GM20000 (cell line): ENCODE data around the gene LEAP2.

Source experiments
- DNase-seq: peaks from one replicate; pipeline ENCODE4 v3.0.0; 2012; ENCODE audit warnings: low spot score
- TF ChIP-seq, protein P1 (sequence below): IDR thresholded peaks from 2 replicates; pipeline ENCODE4 v1.5.1; 2012; ENCODE audit warnings: mild to moderate bottlenecking, control low read depth; ENCODE audit errors: extremely low read depth, missing control alignments

The LEAP2 gene

GRCh38 chr5:132860742-132861141 is 12.7 kb upstream of the LEAP2 start:
- DNase-seq: no peak
- TF ChIP-seq, protein P1, sequence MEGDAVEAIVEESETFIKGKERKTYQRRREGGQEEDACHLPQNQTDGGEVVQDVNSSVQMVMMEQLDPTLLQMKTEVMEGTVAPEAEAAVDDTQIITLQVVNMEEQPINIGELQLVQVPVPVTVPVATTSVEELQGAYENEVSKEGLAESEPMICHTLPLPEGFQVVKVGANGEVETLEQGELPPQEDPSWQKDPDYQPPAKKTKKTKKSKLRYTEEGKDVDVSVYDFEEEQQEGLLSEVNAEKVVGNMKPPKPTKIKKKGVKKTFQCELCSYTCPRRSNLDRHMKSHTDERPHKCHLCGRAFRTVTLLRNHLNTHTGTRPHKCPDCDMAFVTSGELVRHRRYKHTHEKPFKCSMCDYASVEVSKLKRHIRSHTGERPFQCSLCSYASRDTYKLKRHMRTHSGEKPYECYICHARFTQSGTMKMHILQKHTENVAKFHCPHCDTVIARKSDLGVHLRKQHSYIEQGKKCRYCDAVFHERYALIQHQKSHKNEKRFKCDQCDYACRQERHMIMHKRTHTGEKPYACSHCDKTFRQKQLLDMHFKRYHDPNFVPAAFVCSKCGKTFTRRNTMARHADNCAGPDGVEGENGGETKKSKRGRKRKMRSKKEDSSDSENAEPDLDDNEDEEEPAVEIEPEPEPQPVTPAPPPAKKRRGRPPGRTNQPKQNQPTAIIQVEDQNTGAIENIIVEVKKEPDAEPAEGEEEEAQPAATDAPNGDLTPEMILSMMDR: no peak

- DNase-seq: no peak
- TF ChIP-seq, protein P1: no peak
These were observed 7.7 kb upstream of the LEAP2 start for GRCh38 chr5:132865668-132866341.

DNA sequence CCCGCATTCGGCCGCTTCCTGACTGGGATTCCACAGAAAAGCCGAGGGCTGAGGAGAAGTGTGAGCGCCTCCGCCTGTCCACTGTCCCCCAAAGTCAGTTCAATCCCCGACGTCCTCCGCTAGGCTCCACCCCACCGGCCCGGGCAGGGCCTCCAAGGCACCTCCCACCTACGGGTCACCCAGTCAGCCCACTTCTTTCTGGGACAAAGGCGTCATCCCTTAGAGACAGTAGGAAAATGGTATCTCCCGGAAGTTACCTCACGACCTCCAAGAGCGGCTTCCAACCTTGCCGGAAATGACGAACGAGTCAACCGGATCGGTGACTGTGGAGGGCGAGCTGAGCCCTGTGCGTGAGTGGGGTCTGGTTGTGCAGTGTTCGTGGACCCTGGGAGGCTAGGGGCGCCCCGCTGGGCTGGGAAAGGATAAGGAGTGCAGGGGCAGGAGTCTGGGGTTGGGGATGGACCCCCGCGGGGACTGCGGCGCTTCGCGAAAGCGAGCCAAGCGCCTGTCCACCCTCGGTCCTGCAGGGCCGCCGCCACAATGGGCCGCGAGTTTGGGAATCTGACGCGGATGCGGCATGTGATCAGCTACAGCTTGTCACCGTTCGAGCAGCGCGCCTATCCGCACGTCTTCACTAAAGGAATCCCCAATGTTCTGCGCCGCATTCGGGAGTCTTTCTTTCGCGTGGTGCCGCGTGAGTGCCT is 7.0 kb upstream of the LEAP2 start, which contains the start of the genes GDF9 and UQCRQ:
Gene GDF9 (minus strand): TSS at position 128 of the 704 bp plus-strand sequence. CDS start 1,936 bp downstream, outside the sequence.
Gene UQCRQ (plus strand): TSS at position 301 of the 704 bp plus-strand sequence. CDS start 240 bp downstream, at position 541.
- peak; percentile 95 for DNase-seq
- TF ChIP-seq, protein P1: no peak

DNA sequence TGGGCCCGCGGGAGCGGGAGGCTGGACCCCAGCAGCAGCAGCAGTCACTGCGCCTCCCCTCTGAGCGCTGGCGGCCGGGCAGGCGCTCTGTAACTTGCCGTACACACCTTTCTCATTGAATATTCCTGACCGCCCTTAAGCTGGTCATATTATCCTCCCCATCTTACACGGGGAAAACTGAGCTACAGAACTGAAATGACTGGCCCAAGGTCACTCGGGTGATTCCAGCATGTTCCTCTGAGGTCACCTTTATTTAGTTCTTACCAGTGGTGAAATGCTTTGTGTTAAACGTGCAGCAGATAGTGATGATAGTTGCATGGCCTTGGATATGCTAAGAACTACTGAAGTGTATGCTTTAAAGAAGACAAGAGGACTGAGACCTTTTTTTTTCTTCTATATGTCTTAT is 6.4 kb upstream of the LEAP2 start:
- TF ChIP-seq, protein P1: no peak

DNA sequence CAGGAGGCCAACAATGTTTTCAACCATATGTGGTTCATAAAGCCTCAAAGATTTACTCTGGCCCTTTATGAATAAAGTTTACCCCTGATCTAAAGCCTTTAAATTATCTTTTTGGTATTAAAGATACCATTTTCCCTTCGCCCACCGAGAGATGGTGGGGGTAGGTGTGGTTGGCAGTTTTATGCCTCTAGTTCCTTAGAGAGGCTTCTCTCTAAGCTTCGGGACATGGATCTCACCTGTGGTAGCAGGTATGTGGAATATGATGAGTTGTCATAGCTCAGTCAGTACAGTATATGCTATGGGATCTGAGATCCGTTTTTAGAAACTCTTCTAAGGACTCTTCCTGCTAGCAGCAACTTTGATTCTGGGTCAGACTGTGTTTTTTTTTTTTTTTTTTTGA is 4.7 kb upstream of the LEAP2 start:
- TF ChIP-seq, protein P1: no peak
- DNase-seq: no peak

More for the DNA sequence above, 6.4 kb upstream of the LEAP2 start:
- DNase-seq: no peak

DNA sequence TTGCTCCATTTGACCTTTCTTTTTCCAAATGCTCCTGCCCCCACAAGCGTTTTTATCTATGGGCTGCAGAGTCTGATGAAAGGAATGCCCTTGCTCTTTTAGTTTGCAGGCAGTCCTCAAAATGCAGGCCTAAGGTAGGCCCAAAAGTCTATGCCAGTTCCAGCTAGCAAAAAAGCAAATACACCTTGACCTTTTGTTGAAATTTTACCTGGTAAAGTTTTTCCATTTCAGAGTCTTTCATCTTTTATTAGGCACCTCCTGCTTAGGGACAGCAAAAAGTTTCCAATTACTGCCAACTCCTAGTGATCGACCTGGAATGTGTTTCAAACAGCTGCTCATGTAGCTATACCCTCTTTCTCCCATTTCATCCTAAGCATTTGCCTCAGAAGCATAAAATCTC is 2.7 kb upstream of the LEAP2 start:
- no peak for DNase-seq
- TF ChIP-seq, protein P1: no peak
